Peyer's patch (tissue), 4 donors: ENCODE results near the gene ATP6V0E2. TPM values are rescaled to one million over a fixed set of nuclear protein-coding genes. Genes with fewer than 3 reads are reported as not detected.
A peak's percentile ranks its signal among the peaks of the same experiment; 100 is the strongest.

Source experiments
- DNase-seq, 3 donors: peaks; one replicate each; pipeline ENCODE4 v3.0.0-alpha.2; 2017 to 2019
- H3K27ac ChIP-seq, 4 donors: fragments of 200-600 bp; sonication (generic); one replicate each; pipeline ENCODE4 v1.5.1; 2016 to 2019
- H3K27me3 ChIP-seq, 2 donors: fragments of 200-600 bp; sonication (generic); one replicate each; pipeline ENCODE4 v1.5.1; 2019
- H3K36me3 ChIP-seq, 3 donors: fragments of 200-600 bp; sonication (generic); one replicate each; pipeline ENCODE4 v1.5.1; 2016 to 2019
- H3K4me1 ChIP-seq, 4 donors: fragments of 200-600 bp; sonication (generic); one replicate each; pipeline ENCODE4 v1.5.1; 2016 to 2019
- H3K4me3 ChIP-seq, 4 donors: fragments of 200-600 bp; sonication (generic); 1 replicate in 3 of 4; 2 replicates in 1 of 4; pipeline ENCODE4 v1.5.1; 2016 to 2019; ENCODE audit warnings: mild to moderate bottlenecking in 1 of 4
- H3K9me3 ChIP-seq, 4 donors: fragments of 200-600 bp; sonication (generic); one replicate each; pipeline ENCODE4 v1.5.1; 2016 to 2019; ENCODE audit warnings: mild to moderate bottlenecking in 1 of 4
- CTCF ChIP-seq, 6 experiments: fragments of 450-650 bp in 4 of 6; fragments of 200-600 bp in 2 of 6; sonication (generic) in 1 of 6; IDR thresholded peaks; one replicate each; pipeline ENCODE4 v1.5.1; 2017 to 2019; ENCODE audit warnings: antibody characterized with exemption in 6 of 6, mild to moderate bottlenecking in 3 of 6, moderate library complexity in 1 of 6
- POLR2A ChIP-seq, 2 donors: fragments of 450-650 bp; IDR thresholded peaks; one replicate each; pipeline ENCODE4 v1.5.1; 2017; ENCODE audit warnings: antibody characterized with exemption in 2 of 2, mild to moderate bottlenecking in 2 of 2, moderate library complexity in 2 of 2
- total RNA-seq, 4 donors: library from RNA; depleted of rRNA; stranded (reverse); fragments of >200 nt; gene quantifications; one replicate each; pipeline ENCODE4 v1.1.0, GENCODE V29; 2016

The ATP6V0E2 gene
- total RNA-seq, 4 donors from 2014 or later = 7.6 to 17.8 (median 11.1) TPM

DNA sequence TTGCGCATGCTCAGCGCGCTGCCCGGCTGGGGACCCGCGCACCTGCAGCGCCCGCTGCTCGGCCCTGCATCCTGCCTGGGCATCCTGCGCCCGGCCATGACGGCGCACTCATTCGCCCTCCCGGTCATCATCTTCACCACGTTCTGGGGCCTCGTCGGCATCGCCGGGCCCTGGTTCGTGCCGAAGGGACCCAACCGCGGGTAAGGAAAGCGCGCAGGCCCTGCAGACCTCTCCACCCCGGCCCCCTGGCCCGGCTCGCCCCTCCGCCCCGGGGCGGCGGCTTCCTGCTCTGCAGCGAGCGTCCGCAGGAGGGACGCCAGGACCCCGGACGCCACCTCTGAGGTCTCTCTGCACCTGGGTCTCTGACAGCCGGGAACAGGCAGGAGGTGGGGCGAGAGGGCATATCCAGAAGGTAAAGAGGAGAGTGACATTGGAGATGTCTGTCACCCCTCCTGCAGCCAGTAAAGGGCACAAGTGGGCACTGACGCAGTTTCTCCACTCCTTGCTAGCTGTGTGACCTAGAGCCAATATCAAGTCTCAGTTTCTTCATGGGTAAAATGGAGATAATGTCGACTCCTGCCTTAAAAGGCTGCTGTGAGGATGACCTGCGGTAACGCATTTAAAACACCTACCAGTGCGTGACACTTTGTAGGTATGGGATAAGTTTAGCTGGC, 338 bp downstream of the ATP6V0E2 start:
- no peaks in the 10 kb centered on the region for H3K27me3 ChIP-seq
- no peaks in the 10 kb centered on the region for H3K9me3 ChIP-seq
- no peak for TF ChIP-seq POLR2A (IDR thresholded peaks at IDR 0.05)
- no peak for TF ChIP-seq CTCF (IDR thresholded peaks at IDR 0.05)
- H3K27ac ChIP-seq = peak overlapping the region; percentile 69 to 89 (median 85)
- H3K36me3 ChIP-seq = no peaks in the 10 kb centered on the region
- peak; percentile 20 to 62 (median 45) for DNase-seq
- H3K4me1 ChIP-seq = peaks cover 0 to 20% (median 7%) of the 10 kb centered on the region in 4 donors
- H3K4me3 ChIP-seq = peak overlapping the region; percentile 70 to 95 (median 73)

- Histone ChIP-seq H3K4me1 (peaks cover 0 to 20% (median 6%) of the 10 kb centered on the region in 4 donors), H3K27me3 (no peaks in the 10 kb centered on the region), H3K27ac (no peak overlapping the region), H3K9me3 (no peaks in the 10 kb centered on the region), H3K36me3 (no peaks in the 10 kb centered on the region), H3K4me3 (peak overlapping the region; percentile 70 to 95 (median 73))
- DNase-seq = peak in 1 of 3 donors; percentile 11
- TF ChIP-seq CTCF (IDR thresholded peaks at IDR 0.05) (no peak), POLR2A (IDR thresholded peaks at IDR 0.05) (no peak)
Observed at GRCh38 chr7:149874644-149875028, 867 bp downstream of the ATP6V0E2 start.

DNA sequence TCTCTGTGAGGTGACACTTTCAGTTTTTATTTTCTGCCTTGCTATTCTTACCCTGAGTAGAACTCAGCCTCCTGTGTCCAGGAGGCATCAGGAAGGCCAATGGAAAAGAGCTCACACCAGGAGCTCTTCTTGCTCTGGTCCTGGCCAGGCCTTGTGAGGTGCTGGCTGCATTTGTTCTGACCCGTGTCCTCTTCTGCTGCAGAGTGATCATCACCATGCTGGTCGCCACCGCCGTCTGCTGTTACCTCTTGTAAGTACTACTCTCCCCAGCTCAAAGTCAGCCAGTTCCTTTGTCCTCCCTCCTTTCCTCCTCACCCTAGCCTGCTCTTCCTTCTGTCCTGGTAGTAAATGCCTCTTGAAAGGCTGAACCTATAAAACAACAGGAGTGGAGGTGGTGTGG, 1.6 kb downstream of the ATP6V0E2 start:
- DNase-seq = peak in 1 of 3 donors; percentile 12
- Histone ChIP-seq H3K36me3 (no peaks in the 10 kb centered on the region), H3K9me3 (no peaks in the 10 kb centered on the region), H3K27ac (no peak overlapping the region), H3K27me3 (no peaks in the 10 kb centered on the region), H3K4me1 (peaks cover 0 to 20% (median 6%) of the 10 kb centered on the region in 4 donors), H3K4me3 (no peak overlapping the region)
- TF ChIP-seq POLR2A (IDR thresholded peaks at IDR 0.05) (no peak), CTCF (IDR thresholded peaks at IDR 0.05) (no peak)

DNA sequence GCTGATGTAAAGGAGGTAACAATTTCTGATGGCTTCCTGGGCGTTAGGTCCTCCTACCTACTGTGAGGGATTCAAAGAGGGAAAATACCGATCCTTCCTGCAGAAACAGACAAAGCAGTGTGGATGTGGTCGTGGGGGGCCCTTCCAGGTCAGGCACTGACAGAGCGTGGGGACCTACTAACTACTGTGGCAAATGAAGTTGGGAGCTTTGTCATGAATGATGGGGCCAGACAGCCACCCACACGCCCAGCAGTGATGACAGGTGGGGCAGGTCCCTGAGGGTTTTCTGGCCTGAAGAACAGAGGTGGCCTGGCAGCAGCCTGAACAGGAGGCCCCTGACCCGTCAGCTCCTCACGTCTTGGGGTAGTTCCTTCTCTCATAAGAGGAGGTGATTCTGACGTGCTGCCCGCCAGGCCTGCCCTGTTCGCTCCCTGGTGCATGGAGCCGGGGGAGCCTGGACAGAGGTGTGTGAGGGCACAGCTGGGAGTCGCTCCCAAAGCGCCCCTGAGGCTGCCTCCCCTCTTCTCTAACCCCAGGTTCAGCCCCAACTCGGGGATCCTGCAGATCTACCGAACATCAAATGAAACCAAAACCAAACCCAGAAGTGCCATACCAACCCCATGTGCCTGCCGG, 4.2 kb downstream of the ATP6V0E2 start:
- no peaks in the 10 kb centered on the region for H3K9me3 ChIP-seq
- no peaks in the 10 kb centered on the region for H3K27me3 ChIP-seq
- H3K4me3 ChIP-seq = no peak overlapping the region
- H3K36me3 ChIP-seq = no peaks in the 10 kb centered on the region
- TF ChIP-seq CTCF (IDR thresholded peaks at IDR 0.05) (no peak), POLR2A (IDR thresholded peaks at IDR 0.05) (no peak)
- H3K4me1 ChIP-seq = peaks cover 0 to 13% (median 4%) of the 10 kb centered on the region in 4 donors
- no peak for DNase-seq
- H3K27ac ChIP-seq = no peak overlapping the region

DNA sequence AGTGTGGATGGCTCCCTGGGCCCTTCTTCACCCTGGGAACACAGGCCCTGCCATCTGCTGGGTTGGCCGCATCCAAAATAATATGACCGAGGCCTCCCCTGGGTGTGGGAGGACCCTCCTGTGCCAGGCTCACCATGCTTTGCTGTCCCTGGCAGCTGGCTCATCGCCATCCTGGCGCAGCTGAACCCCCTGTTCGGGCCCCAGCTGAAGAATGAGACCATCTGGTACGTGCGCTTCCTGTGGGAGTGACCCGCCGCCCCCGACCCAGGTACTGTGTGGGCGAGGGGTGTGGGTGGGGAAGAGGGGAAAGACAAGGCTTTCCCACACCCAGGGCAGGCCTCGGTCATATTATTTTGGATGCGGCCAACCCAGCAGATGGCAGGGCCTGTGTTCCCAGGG, 4.8 kb downstream of the ATP6V0E2 start:
- Histone ChIP-seq H3K4me1 (peaks cover 0 to 12% (median 3%) of the 10 kb centered on the region in 4 donors), H3K9me3 (no peaks in the 10 kb centered on the region), H3K27me3 (no peaks in the 10 kb centered on the region), H3K27ac (no peak overlapping the region), H3K36me3 (no peaks in the 10 kb centered on the region), H3K4me3 (no peak overlapping the region)
- TF ChIP-seq CTCF (IDR thresholded peaks at IDR 0.05) (no peak), POLR2A (IDR thresholded peaks at IDR 0.05) (no peak)
- DNase-seq = peak in 1 of 3 donors; percentile 27
